ENCODE measurements around the gene POLA2.
"Not testable (repeated sequence)": the region's sequence is repeated elsewhere in the genome, so short reads cannot be mapped to it uniquely, and the experiment has no call there.

POLA2 gene

GRCh38 chr11:65261591-65262380 is at the start of gene POLA2:
POLA2 (plus strand) TSS chr11:65261962; CDS start chr11:65262293, 331 bp downstream.
- DNase-seq: peak; percentile 97

GRCh38 chr11:65212226-65212801 is 49.4 kb upstream of the POLA2 start:
- DNase-seq: no peak

- DNase-seq: no peak
Observed at GRCh38 chr11:65213322-65214211, 48.2 kb upstream of the POLA2 start.

- no peak for DNase-seq
Observed at GRCh38 chr11:65214212-65214845, 47.4 kb upstream of the POLA2 start.

- DNase-seq: no peak
Observed at GRCh38 chr11:65215441-65216076, 46.2 kb upstream of the POLA2 start.

GRCh38 chr11:65216830-65217229 is 44.9 kb upstream of the POLA2 start:
- DNase-seq: no peak

GRCh38 chr11:65217441-65218423 is 44.0 kb upstream of the POLA2 start:
- no peak for DNase-seq

- no peak for DNase-seq
Observed at GRCh38 chr11:65218446-65218845, 43.3 kb upstream of the POLA2 start.

GRCh38 chr11:65219930-65220213 is 41.9 kb upstream of the POLA2 start:
- DNase-seq: no peak

- DNase-seq: no peak
Observed at GRCh38 chr11:65221026-65221425, 40.7 kb upstream of the POLA2 start.

GRCh38 chr11:65223011-65223410 is 38.8 kb upstream of the POLA2 start:
- no peak for DNase-seq

- DNase-seq: no peak
Observed at GRCh38 chr11:65224930-65225278, 36.9 kb upstream of the POLA2 start.

GRCh38 chr11:65225279-65226102 is 36.3 kb upstream of the POLA2 start:
- DNase-seq: peak; percentile 61

- DNase-seq: no peak
Observed at GRCh38 chr11:65226103-65226442, 35.7 kb upstream of the POLA2 start.

GRCh38 chr11:65227879-65228278 is 33.9 kb upstream of the POLA2 start:
- DNase-seq: no peak

GRCh38 chr11:65236194-65237059 is 25.3 kb upstream of the POLA2 start:
- no peak for DNase-seq

GRCh38 chr11:65238302-65238701 is 23.5 kb upstream of the POLA2 start:
- not testable (repeated sequence) for DNase-seq

GRCh38 chr11:65241134-65241533 is 20.6 kb upstream of the POLA2 start:
- DNase-seq: no peak

- DNase-seq: no peak
Observed at GRCh38 chr11:65241692-65242091, 20.1 kb upstream of the POLA2 start.

- DNase-seq: no peak
Observed at GRCh38 chr11:65242389-65242788, 19.4 kb upstream of the POLA2 start.

Data from CD4-positive, alpha-beta T cell treated with Interleukin-17A for 1 hour (primary cell).